Neural cell (in vitro differentiated cells): ENCODE data around the gene FOXF1. TPM values are rescaled to one million over a fixed set of nuclear protein-coding genes. Genes with fewer than 3 reads are reported as not detected.

Experiments
- H2AFZ ChIP-seq: fragments of 200-600, 300-800 bp; sonication (generic), shearing (Covaris generic); 2 replicates; pipeline ENCODE4 v1.6.0; 2014; ENCODE audit warnings: low read depth, mild to moderate bottlenecking, antibody characterized with exemption, low read length, moderate library complexity
- H3F3A ChIP-seq: fragments of 200-600 bp; shearing (Covaris generic); 2 replicates; pipeline ENCODE4 v1.6.1; 2016; ENCODE audit warnings: mild to moderate bottlenecking, moderate library complexity, mixed read lengths, antibody characterized with exemption, low read length; ENCODE audit not compliant: insufficient read depth, poor library complexity, severe bottlenecking
- H3K27ac ChIP-seq: fragments of 200-600, 300-800 bp; sonication (generic), shearing (Covaris generic); 2 replicates; pipeline ENCODE4 v1.5.1; 2014; ENCODE audit warnings: mild to moderate bottlenecking, low read length, moderate library complexity
- H3K27me3 ChIP-seq: fragments of 300-800, 200-600 bp; sonication (generic), shearing (Covaris generic); 2 replicates; pipeline ENCODE4 v1.6.0; 2014; ENCODE audit warnings: mild to moderate bottlenecking, low read depth, low read length, moderate library complexity; ENCODE audit not compliant: insufficient read depth
- H3K36me3 ChIP-seq: fragments of 300-800, 200-600 bp; sonication (generic), shearing (Covaris generic); 2 replicates; pipeline ENCODE4 v1.5.1; 2014; ENCODE audit warnings: mild to moderate bottlenecking, antibody characterized with exemption, low read length, moderate library complexity; ENCODE audit not compliant: insufficient read depth
- H3K4me2 ChIP-seq: fragments of 300-800, 200-600 bp; sonication (generic), shearing (Covaris generic); 2 replicates; pipeline ENCODE4 v1.6.0; 2014; ENCODE audit warnings: mild to moderate bottlenecking, low read length
- H3K4me3 ChIP-seq: fragments of 300-800, 200-600 bp; sonication (generic), shearing (Covaris generic); 2 replicates; pipeline ENCODE4 v1.5.1; 2014; ENCODE audit warnings: mild to moderate bottlenecking, low read length, moderate library complexity
- H3K79me2 ChIP-seq: fragments of 200-600 bp; shearing (Covaris generic); replicated peaks from 2 replicates; pipeline ENCODE4 v1.6.0; 2014; ENCODE audit warnings: mild to moderate bottlenecking, low read length, moderate library complexity; ENCODE audit not compliant: insufficient read depth
- H3K9ac ChIP-seq: fragments of 300-800, 200-600 bp; sonication (generic), shearing (Covaris generic); 2 replicates; pipeline ENCODE4 v1.6.1; 2016; ENCODE audit warnings: mild to moderate bottlenecking, low read length, mixed read lengths
- H3K9me2 ChIP-seq: fragments of 200-600 bp; shearing (Covaris generic); 2 replicates; pipeline ENCODE4 v1.6.1; 2016; ENCODE audit warnings: mild to moderate bottlenecking, low read length, mixed read lengths; ENCODE audit not compliant: insufficient read depth
- H3K9me3 ChIP-seq: fragments of 200-600, 300-800 bp; sonication (generic), shearing (Covaris generic); 2 replicates; pipeline ENCODE4 v1.6.1; 2016; ENCODE audit warnings: mild to moderate bottlenecking, mixed run types, low read length, moderate library complexity, mixed read lengths
- H4K20me1 ChIP-seq: fragments of 200-600 bp; shearing (Covaris generic); 2 replicates; pipeline ENCODE4 v1.6.1; 2016; ENCODE audit warnings: mild to moderate bottlenecking, mixed run types; ENCODE audit not compliant: insufficient read depth
- EP300 ChIP-seq: fragments of 450-650 bp; conservative IDR thresholded peaks from 2 replicates; pipeline ENCODE4 v1.6.1; 2014; ENCODE audit warnings: antibody characterized with exemption, mild to moderate bottlenecking, moderate library complexity; ENCODE audit not compliant: poor library complexity, severe bottlenecking
- EZH2 ChIP-seq: fragments of 200-600, 300-800 bp; shearing (Covaris generic), sonication (generic); IDR thresholded peaks from 2 replicates; pipeline ENCODE4 v1.6.1; 2014; ENCODE audit warnings: antibody characterized with exemption, low read length, borderline replicate concordance, mild to moderate bottlenecking; ENCODE audit not compliant: insufficient read depth, poor library complexity, severe bottlenecking
- MXI1 ChIP-seq: fragments of 450-650 bp; conservative IDR thresholded peaks from 2 replicates; pipeline ENCODE4 v1.6.1; 2014; ENCODE audit warnings: antibody characterized with exemption, mild to moderate bottlenecking; ENCODE audit not compliant: poor library complexity, severe bottlenecking
- POLR2AphosphoS5 ChIP-seq: IDR thresholded peaks from 2 replicates; pipeline ENCODE4 v1.6.1; 2012
- RAD21 ChIP-seq: fragments of 450-650 bp; conservative IDR thresholded peaks from 2 replicates; pipeline ENCODE4 v1.6.1; 2014; ENCODE audit warnings: antibody characterized with exemption, mild to moderate bottlenecking, moderate library complexity
- SMC3 ChIP-seq: fragments of 450-650 bp; conservative IDR thresholded peaks from 2 replicates; pipeline ENCODE4 v1.6.1; 2014; ENCODE audit warnings: antibody characterized with exemption, mild to moderate bottlenecking, moderate library complexity; ENCODE audit not compliant: poor library complexity
- TAF1 ChIP-seq: IDR thresholded peaks from 2 replicates; pipeline ENCODE4 v1.6.1; 2012; ENCODE audit warnings: low read depth
- polyA plus RNA-seq: library from polyadenylated mRNA; depleted of rRNA; stranded (reverse); fragments of >200 nt; gene quantifications from 2 replicates; pipeline ENCODE4 v1.2.3, GENCODE V29; 2014
- TF ChIP-seq, protein P1 (sequence below): IDR thresholded peaks from 2 replicates; pipeline ENCODE4 v1.6.1; 2012; ENCODE audit warnings: borderline replicate concordance
- TF ChIP-seq, protein P2 (sequence below): fragments of 450-650 bp; IDR thresholded peaks from 2 replicates; pipeline ENCODE4 v1.5.1; 2014; ENCODE audit warnings: antibody characterized with exemption, mild to moderate bottlenecking, moderate library complexity; ENCODE audit not compliant: poor library complexity, severe bottlenecking

The FOXF1 gene
- polyA plus RNA-seq, 1 donor from 2014 or later, result not detected

DNA sequence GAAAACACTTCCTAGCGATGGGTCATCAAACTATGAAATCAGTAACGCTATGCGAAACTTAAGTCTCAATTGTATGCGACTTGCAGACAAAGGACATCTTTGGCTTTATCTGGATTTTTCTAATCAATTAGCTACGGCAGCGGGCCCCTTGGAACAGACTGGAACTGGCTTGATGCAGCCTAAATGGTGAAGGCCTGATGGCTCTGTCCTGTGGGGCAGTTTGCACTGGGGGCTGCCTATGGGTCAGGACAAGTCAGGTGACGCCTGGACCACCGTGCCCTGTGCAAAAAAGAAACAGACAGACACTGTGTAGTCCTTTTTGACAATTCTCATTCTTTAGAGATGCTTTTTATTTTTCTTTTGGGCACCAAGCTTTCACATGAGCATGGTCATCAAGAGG is 22.7 kb downstream of the FOXF1 start:
- no peaks in the 10 kb centered on the region for H3K36me3 ChIP-seq
- H3K27me3 ChIP-seq, result no peaks in the 10 kb centered on the region
- H3K9ac ChIP-seq, result no peak overlapping the region
- no peak overlapping the region for H3K27ac ChIP-seq
- no peaks in the 10 kb centered on the region for H3F3A ChIP-seq
- H4K20me1 ChIP-seq, result no peaks in the 10 kb centered on the region
- H3K9me3 ChIP-seq, result no peaks in the 10 kb centered on the region
- H3K79me2 ChIP-seq, result no peaks in the 10 kb centered on the region
- H3K9me2 ChIP-seq, result no peaks in the 10 kb centered on the region
- no peak overlapping the region for H2AFZ ChIP-seq
- TF ChIP-seq TAF1 (no peak), EP300 (no peak), POLR2AphosphoS5 (no peak), SMC3 (no peak), MXI1 (no peak), EZH2 (no peak), RAD21 (no peak)
- TF ChIP-seq, protein P1, sequence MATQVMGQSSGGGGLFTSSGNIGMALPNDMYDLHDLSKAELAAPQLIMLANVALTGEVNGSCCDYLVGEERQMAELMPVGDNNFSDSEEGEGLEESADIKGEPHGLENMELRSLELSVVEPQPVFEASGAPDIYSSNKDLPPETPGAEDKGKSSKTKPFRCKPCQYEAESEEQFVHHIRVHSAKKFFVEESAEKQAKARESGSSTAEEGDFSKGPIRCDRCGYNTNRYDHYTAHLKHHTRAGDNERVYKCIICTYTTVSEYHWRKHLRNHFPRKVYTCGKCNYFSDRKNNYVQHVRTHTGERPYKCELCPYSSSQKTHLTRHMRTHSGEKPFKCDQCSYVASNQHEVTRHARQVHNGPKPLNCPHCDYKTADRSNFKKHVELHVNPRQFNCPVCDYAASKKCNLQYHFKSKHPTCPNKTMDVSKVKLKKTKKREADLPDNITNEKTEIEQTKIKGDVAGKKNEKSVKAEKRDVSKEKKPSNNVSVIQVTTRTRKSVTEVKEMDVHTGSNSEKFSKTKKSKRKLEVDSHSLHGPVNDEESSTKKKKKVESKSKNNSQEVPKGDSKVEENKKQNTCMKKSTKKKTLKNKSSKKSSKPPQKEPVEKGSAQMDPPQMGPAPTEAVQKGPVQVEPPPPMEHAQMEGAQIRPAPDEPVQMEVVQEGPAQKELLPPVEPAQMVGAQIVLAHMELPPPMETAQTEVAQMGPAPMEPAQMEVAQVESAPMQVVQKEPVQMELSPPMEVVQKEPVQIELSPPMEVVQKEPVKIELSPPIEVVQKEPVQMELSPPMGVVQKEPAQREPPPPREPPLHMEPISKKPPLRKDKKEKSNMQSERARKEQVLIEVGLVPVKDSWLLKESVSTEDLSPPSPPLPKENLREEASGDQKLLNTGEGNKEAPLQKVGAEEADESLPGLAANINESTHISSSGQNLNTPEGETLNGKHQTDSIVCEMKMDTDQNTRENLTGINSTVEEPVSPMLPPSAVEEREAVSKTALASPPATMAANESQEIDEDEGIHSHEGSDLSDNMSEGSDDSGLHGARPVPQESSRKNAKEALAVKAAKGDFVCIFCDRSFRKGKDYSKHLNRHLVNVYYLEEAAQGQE, result no peak
- TF ChIP-seq, protein P2, sequence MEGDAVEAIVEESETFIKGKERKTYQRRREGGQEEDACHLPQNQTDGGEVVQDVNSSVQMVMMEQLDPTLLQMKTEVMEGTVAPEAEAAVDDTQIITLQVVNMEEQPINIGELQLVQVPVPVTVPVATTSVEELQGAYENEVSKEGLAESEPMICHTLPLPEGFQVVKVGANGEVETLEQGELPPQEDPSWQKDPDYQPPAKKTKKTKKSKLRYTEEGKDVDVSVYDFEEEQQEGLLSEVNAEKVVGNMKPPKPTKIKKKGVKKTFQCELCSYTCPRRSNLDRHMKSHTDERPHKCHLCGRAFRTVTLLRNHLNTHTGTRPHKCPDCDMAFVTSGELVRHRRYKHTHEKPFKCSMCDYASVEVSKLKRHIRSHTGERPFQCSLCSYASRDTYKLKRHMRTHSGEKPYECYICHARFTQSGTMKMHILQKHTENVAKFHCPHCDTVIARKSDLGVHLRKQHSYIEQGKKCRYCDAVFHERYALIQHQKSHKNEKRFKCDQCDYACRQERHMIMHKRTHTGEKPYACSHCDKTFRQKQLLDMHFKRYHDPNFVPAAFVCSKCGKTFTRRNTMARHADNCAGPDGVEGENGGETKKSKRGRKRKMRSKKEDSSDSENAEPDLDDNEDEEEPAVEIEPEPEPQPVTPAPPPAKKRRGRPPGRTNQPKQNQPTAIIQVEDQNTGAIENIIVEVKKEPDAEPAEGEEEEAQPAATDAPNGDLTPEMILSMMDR, result no peak
- H3K4me3 ChIP-seq, result no peak overlapping the region
- no peak overlapping the region for H3K4me2 ChIP-seq

DNA sequence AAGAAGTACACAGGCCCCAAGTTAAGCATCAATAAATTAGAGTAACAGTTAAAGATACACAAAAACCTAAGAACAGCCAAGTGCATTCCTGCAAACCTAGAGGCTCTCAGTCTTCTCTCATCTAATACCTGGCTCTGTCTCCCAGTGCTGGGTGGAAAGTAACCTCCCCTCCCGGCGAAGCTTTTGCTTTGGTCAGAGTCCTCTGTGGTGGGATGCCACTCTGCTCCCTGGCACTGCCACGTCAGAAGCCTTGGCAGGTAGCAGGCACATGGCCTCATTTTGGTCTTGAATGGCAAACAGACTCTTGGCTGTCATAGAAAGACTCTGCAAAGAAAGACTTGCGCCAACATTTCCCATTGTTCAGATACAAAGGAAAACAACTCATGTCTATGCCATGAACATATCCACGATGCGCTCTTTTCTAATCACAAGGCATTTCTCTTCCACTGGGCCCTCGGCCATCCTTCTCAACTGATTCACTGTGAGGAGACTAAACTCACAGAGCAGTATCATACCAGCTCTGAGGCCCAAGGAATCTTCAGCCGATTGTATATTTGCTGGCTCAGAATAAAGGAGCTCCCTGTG is 23.5 kb downstream of the FOXF1 start:
- TF ChIP-seq TAF1 (no peak), EZH2 (no peak), POLR2AphosphoS5 (no peak), RAD21 (no peak), SMC3 (no peak), MXI1 (no peak), EP300 (no peak)
- TF ChIP-seq, protein P2, result no peak
- TF ChIP-seq, protein P1, result no peak
- Histone ChIP-seq H2AFZ (no peak overlapping the region), H3K9ac (no peak overlapping the region), H4K20me1 (no peaks in the 10 kb centered on the region), H3K4me3 (no peak overlapping the region), H3K9me2 (no peaks in the 10 kb centered on the region), H3K27ac (no peak overlapping the region), H3K4me2 (no peak overlapping the region), H3K27me3 (no peaks in the 10 kb centered on the region), H3K79me2 (no peaks in the 10 kb centered on the region), H3K36me3 (no peaks in the 10 kb centered on the region), H3K9me3 (no peaks in the 10 kb centered on the region), H3F3A (no peaks in the 10 kb centered on the region)
